GM23248 (cell line): ENCODE measurements around the gene CTNND2. TPM values are rescaled to one million over a fixed set of nuclear protein-coding genes. Genes with fewer than 3 reads are reported as not detected.
"Not testable (repeated sequence)": the region's sequence is repeated elsewhere in the genome, so short reads cannot be mapped to it uniquely, and the experiment has no call there.

Source experiments
- DNase-seq: peaks from one replicate; pipeline ENCODE4 v3.0.0-alpha.2; 2015
- H2AFZ ChIP-seq: fragments of 200-600 bp; sonication (generic); 2 replicates; pipeline ENCODE4 v1.6.1; 2016; ENCODE audit warnings: antibody characterized with exemption
- H3F3A ChIP-seq: fragments of 200-600 bp; sonication (generic); 2 replicates; pipeline ENCODE4 v1.6.1; 2016; ENCODE audit warnings: mild to moderate bottlenecking, antibody characterized with exemption, mixed run types; ENCODE audit not compliant: insufficient read depth
- H3K27ac ChIP-seq: fragments of 200-600 bp; sonication (generic); 2 replicates; pipeline ENCODE4 v1.5.1; 2016; ENCODE audit warnings: mild to moderate bottlenecking
- H3K27me3 ChIP-seq: fragments of 200-600 bp; sonication (generic); replicated peaks from 2 replicates; pipeline ENCODE4 v1.6.1; 2016; ENCODE audit warnings: mild to moderate bottlenecking; ENCODE audit not compliant: insufficient read depth
- H3K36me3 ChIP-seq: fragments of 200-600 bp; sonication (generic); 2 replicates; pipeline ENCODE4 v1.6.1; 2016; ENCODE audit warnings: low read depth, mild to moderate bottlenecking
- H3K4me1 ChIP-seq: fragments of 200-600 bp; sonication (generic); 2 replicates; pipeline ENCODE4 v1.6.1; 2016; ENCODE audit warnings: mild to moderate bottlenecking; ENCODE audit not compliant: insufficient read depth
- H3K4me2 ChIP-seq: fragments of 200-600 bp; sonication (generic); one replicate; pipeline ENCODE4 v1.6.1; 2016; ENCODE audit warnings: mild to moderate bottlenecking; ENCODE audit not compliant: unreplicated experiment
- H3K4me3 ChIP-seq: fragments of 200-600 bp; sonication (generic); 2 replicates; pipeline ENCODE4 v1.5.1; 2016; ENCODE audit warnings: mild to moderate bottlenecking
- H3K79me2 ChIP-seq: fragments of 200-600 bp; sonication (generic); 2 replicates; pipeline ENCODE4 v1.6.1; 2016; ENCODE audit warnings: mild to moderate bottlenecking; ENCODE audit not compliant: insufficient read depth
- H3K9ac ChIP-seq: fragments of 200-600 bp; sonication (generic); 2 replicates; pipeline ENCODE4 v1.6.1; 2016; ENCODE audit warnings: mild to moderate bottlenecking
- H3K9me2 ChIP-seq: fragments of 200-600 bp; sonication (generic); 2 replicates; pipeline ENCODE4 v1.6.1; 2016; ENCODE audit warnings: mixed run types, mild to moderate bottlenecking, moderate library complexity; ENCODE audit not compliant: insufficient read depth
- H3K9me3 ChIP-seq: fragments of 200-600 bp; sonication (generic); one replicate; pipeline ENCODE4 v1.6.1; 2017; ENCODE audit warnings: low read depth
- H4K20me1 ChIP-seq: fragments of 200-600 bp; sonication (generic); 2 replicates; pipeline ENCODE4 v1.6.0; 2016; ENCODE audit not compliant: insufficient read depth
- EZH2 ChIP-seq: fragments of 200-600 bp; sonication (generic); IDR thresholded peaks from 2 replicates; pipeline ENCODE4 v1.6.1; 2018; ENCODE audit warnings: antibody characterized with exemption, mild to moderate bottlenecking; ENCODE audit not compliant: insufficient read depth, poor library complexity, severe bottlenecking
- EZH2phosphoT487 ChIP-seq: fragments of 200-600 bp; sonication (generic); IDR thresholded peaks from 2 replicates; pipeline ENCODE4 v1.6.1; 2018; ENCODE audit warnings: antibody characterized with exemption, moderate library complexity, mild to moderate bottlenecking, low read depth; ENCODE audit not compliant: insufficient read depth
- whole genome bisulfite sequencing, 2 experiments: methylation state at CpG; one replicate each; pipeline ENCODE4 v1.1.6; 2015 to 2017; ENCODE audit warnings: low lambda C conversion rate in 2 of 2, low coverage in 1 of 2; ENCODE audit errors: missing lambda C conversion rate in 2 of 2; 5-methylcytosine and 5-hydroxymethylcytosine counted together
- in situ Hi-C: fragments of 300-500 bp; cut with MboI; formaldehyde crosslinking; loops from 2 replicates; pipeline ENCODE4 v1.15.0; 2020
- polyA plus RNA-seq: library from polyadenylated mRNA; unstranded; fragments of >200 nt; fragmentation: Nextera tagmentation; extraction: Ambion mirVana; gene quantifications from 2 replicates; pipeline ENCODE4 v1.2.1, GENCODE V29; 2016
- total RNA-seq: library from RNA; depleted of rRNA; stranded (reverse); fragments of >200 nt; shearing (Covaris generic); gene quantifications from 2 replicates; pipeline ENCODE4 v1.2.3, GENCODE V29; 2014

Gene CTNND2
- total and polyA plus RNA-seq, 2 experiments from 2014 or later: not detected

GRCh38 chr5:11851965-11852716, 52.1 kb downstream of the CTNND2 start:
- no peaks in the 10 kb centered on the region for H3F3A ChIP-seq
- no peaks in the 10 kb centered on the region for H3K27me3 ChIP-seq
- no peak overlapping the region for H3K9ac ChIP-seq
- no peaks in the 10 kb centered on the region for H3K4me1 ChIP-seq
- no peak overlapping the region for H3K27ac ChIP-seq
- WGBS, 2 experiments: 2 to 3% methylated on average over 4 of the region's 4 CpGs
- H3K9me3 ChIP-seq: no peaks in the 10 kb centered on the region
- no peaks in the 10 kb centered on the region for H3K9me2 ChIP-seq
- no peak overlapping the region for H2AFZ ChIP-seq
- H4K20me1 ChIP-seq: no peaks in the 10 kb centered on the region
- no peaks in the 10 kb centered on the region for H3K79me2 ChIP-seq
- TF ChIP-seq EZH2 (no peak), EZH2phosphoT487 (no peak)
- H3K4me2 ChIP-seq: no peak overlapping the region
- H3K36me3 ChIP-seq: no peaks in the 10 kb centered on the region
- no peak overlapping the region for H3K4me3 ChIP-seq
- DNase-seq: no peak
- in situ Hi-C loops: no loop called here

GRCh38 chr5:11851416-11851815, 52.8 kb downstream of the CTNND2 start:
- no peak overlapping the region for H3K9ac ChIP-seq
- H3K4me3 ChIP-seq: no peak overlapping the region
- no peak for DNase-seq
- H3K9me2 ChIP-seq: no peaks in the 10 kb centered on the region
- WGBS, 2 experiments: 6 to 13% methylated on average over 2 of the region's 2 CpGs
- no peak overlapping the region for H2AFZ ChIP-seq
- H3K4me2 ChIP-seq: no peak overlapping the region
- in situ Hi-C loops: no loop called here
- no peak overlapping the region for H3K27ac ChIP-seq
- H3K36me3 ChIP-seq: no peaks in the 10 kb centered on the region
- no peaks in the 10 kb centered on the region for H3K27me3 ChIP-seq
- H3K79me2 ChIP-seq: no peaks in the 10 kb centered on the region
- no peaks in the 10 kb centered on the region for H3F3A ChIP-seq
- no peaks in the 10 kb centered on the region for H4K20me1 ChIP-seq
- H3K4me1 ChIP-seq: no peaks in the 10 kb centered on the region
- no peaks in the 10 kb centered on the region for H3K9me3 ChIP-seq
- no peak for TF ChIP-seq EZH2phosphoT487
- no peak for TF ChIP-seq EZH2

- H3K4me1 ChIP-seq, H2AFZ ChIP-seq, in situ Hi-C loops: not testable (repeated sequence)
Measured at GRCh38 chr5:11828566-11828965, 75.7 kb downstream of the CTNND2 start.

GRCh38 chr5:11822598-11822997, 81.6 kb downstream of the CTNND2 start:
- Histone ChIP-seq H3K4me2 (no peak overlapping the region), H3K9me2 (no peaks in the 10 kb centered on the region), H3K36me3 (no peaks in the 10 kb centered on the region), H3K27ac (no peak overlapping the region), H3K4me1 (no peaks in the 10 kb centered on the region), H3K9me3 (no peaks in the 10 kb centered on the region), H3K9ac (no peak overlapping the region), H3F3A (no peaks in the 10 kb centered on the region), H3K27me3 (no peaks in the 10 kb centered on the region), H3K4me3 (no peak overlapping the region), H2AFZ (no peak overlapping the region), H4K20me1 (no peaks in the 10 kb centered on the region), H3K79me2 (no peaks in the 10 kb centered on the region)
- DNase-seq: no peak
- in situ Hi-C loops: no loop called here
- 18 to 31% methylated on average over 1 of the region's 1 CpG for WGBS, 2 experiments
- TF ChIP-seq EZH2phosphoT487 (no peak), EZH2 (no peak)

More at GRCh38 chr5:11828566-11828965, 75.7 kb downstream of the CTNND2 start:
- H3K4me2 ChIP-seq, DNase-seq, H3K9me3 ChIP-seq, H3K79me2 ChIP-seq, H4K20me1 ChIP-seq, H3K27me3 ChIP-seq, H3K36me3 ChIP-seq, H3K9me2 ChIP-seq, H3F3A ChIP-seq, H3K27ac ChIP-seq, H3K4me3 ChIP-seq, H3K9ac ChIP-seq: not testable (repeated sequence)
- WGBS, 2 experiments: 0% methylated on average over 1 of the region's 1 CpG

GRCh38 chr5:11815916-11816315, 88.3 kb downstream of the CTNND2 start:
- Histone ChIP-seq H3F3A (no peaks in the 10 kb centered on the region), H3K9me3 (no peaks in the 10 kb centered on the region), H3K9ac (no peak overlapping the region), H4K20me1 (no peaks in the 10 kb centered on the region), H3K4me2 (no peak overlapping the region), H3K27ac (no peak overlapping the region), H3K4me1 (no peaks in the 10 kb centered on the region), H3K27me3 (no peaks in the 10 kb centered on the region), H3K79me2 (no peaks in the 10 kb centered on the region), H3K36me3 (no peaks in the 10 kb centered on the region), H2AFZ (no peak overlapping the region), H3K9me2 (no peaks in the 10 kb centered on the region), H3K4me3 (no peak overlapping the region)
- in situ Hi-C loops: no loop called here
- no peak for DNase-seq
- 5 to 10% methylated on average over 6 to 7 of the region's 7 CpGs for WGBS, 2 experiments
- TF ChIP-seq EZH2phosphoT487 (no peak), EZH2 (no peak)
